DMS79 (cell line): ENCODE results near the gene COX7B.

Source experiments
- DNase-seq: peaks from one replicate; lab custom pipeline; 2025; lab: John Stamatoyannopoulos, UW

The COX7B gene

DNA sequence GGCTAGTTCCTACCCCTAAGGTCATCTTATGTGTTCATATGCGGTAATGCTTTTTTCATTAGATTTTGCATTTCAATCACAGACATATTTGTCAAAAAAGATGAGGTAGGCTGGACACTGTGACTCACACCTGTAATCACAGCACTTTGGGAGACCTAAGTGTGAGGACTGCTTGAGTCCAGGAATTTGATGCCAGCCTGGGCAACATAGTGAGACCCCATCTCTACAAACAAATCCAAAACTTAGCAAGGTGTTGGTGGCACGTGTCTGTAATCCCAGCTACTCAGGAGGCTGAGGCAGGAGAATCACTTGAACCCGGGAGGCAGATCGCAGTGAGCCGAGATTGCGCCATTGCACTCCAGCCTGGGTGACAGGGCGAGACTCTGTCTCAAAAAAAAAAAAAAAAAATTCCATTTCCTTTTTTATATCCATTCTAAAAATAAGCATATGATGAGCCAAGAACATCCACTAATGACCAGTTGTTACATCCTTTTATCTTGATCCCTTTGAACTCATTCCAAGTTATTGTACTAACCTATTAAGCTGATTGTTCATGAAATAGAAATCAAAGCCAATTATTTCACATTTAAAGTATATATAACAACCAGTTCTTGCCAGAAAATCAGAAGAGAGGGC lies 46.8 kb downstream of the COX7B start:
- no peak for DNase-seq

DNA sequence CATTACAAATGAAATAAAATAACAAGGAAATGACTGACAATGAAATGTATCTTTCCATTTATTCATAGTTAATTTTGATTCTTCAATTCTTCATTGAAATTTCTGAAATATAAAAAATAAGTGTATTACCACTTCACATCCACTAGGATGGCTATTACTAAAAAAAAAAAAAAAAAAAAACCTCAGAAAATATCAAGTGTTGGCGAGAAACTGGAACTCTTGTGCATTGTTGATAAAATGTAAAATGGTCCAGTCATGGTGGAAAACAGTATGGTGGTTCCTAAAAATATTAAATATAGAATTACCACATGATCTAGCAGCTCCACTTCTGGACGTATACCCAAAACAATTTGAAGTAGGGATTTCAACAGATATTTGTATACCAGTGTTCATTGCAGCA lies 47.3 kb downstream of the COX7B start:
- DNase-seq, result no peak

- DNase-seq, result no peak
Measured at GRCh38 chrX:77949840-77950239, 50.6 kb downstream of the COX7B start.

DNA sequence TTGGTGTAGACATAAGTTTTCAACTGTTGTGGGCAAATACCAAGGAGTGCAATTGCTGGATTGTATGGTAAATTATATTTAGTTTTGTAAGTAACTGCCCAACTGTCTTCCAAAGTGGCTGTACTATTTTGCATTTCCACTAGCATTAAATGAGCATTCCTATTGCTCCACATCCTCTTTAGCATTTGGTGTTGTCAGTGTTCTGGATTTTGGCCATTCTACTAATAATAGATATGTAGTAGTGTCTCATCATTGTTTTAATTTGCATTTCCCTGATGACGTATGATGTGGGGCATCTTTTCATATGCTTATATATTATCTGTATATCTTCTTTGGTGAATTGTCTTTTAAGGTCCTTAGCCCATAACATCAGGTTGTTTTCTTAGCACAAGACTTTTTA lies 52.9 kb downstream of the COX7B start:
- no peak for DNase-seq

GRCh38 chrX:77953302-77953701 lies 54.0 kb downstream of the COX7B start:
- no peak for DNase-seq

GRCh38 chrX:77953708-77954107 lies 54.4 kb downstream of the COX7B start:
- no peak for DNase-seq
